Right lobe of liver (tissue), 6 donors: ENCODE measurements around the gene BOC. TPM values are rescaled to one million over a fixed set of nuclear protein-coding genes. Genes with fewer than 3 reads are reported as not detected.

Source experiments
- ATAC-seq, 4 donors: fragments of 200-7000 bp; cut with Tn5 transposase; one replicate each; pipeline ENCODE4 v1.9.1; 2020; ENCODE audit warnings: mild to moderate bottlenecking in 4 of 4, moderate library complexity in 4 of 4
- DNase-seq, 3 donors: peaks; one replicate each; pipeline ENCODE4 v3.0.0-alpha.2; 2020
- H3K27ac ChIP-seq, 3 donors: fragments of 200-600 bp; one replicate each; pipeline ENCODE4 v1.8.0; 2022
- H3K27me3 ChIP-seq, 2 donors: fragments of 200-600 bp; one replicate each; pipeline ENCODE4 v1.8.0; 2022
- H3K36me3 ChIP-seq, 4 donors: fragments of 200-600 bp; sonication (generic) in 1 of 4; one replicate each; pipeline versions ENCODE4 v1.5.1 to v1.8.0; 2017 to 2022; ENCODE audit warnings: control low read depth in 1 of 4
- H3K4me1 ChIP-seq, 4 donors: fragments of 200-600 bp; sonication (generic) in 1 of 4; one replicate each; pipeline versions ENCODE4 v1.5.1 to v1.8.0; 2017 to 2022; ENCODE audit warnings: control low read depth in 1 of 4
- H3K4me3 ChIP-seq, 3 donors: fragments of 200-600 bp; one replicate each; pipeline ENCODE4 v1.8.0; 2022
- H3K9me3 ChIP-seq, 4 donors: fragments of 200-600 bp; sonication (generic) in 1 of 4; one replicate each; pipeline versions ENCODE4 v1.5.1 to v1.8.0; 2017 to 2022; ENCODE audit warnings: control low read depth in 1 of 4
- CTCF ChIP-seq, 4 donors: fragments of 200-600 bp in 3 of 4; fragments of 450-650 bp in 1 of 4; IDR thresholded peaks; one replicate each; pipeline versions ENCODE4 v1.5.1 to v1.8.0; 2016 to 2022; ENCODE audit warnings: antibody characterized with exemption in 4 of 4, mild to moderate bottlenecking in 2 of 4
- POLR2A ChIP-seq: fragments of 450-650 bp; IDR thresholded peaks from one replicate; pipeline ENCODE4 v1.6.1; 2017; ENCODE audit warnings: antibody characterized with exemption, mild to moderate bottlenecking
- WGBS: methylation state at CpG from one replicate; pipeline ENCODE4 v1.1.6; 2018; ENCODE audit warnings: low coverage, low lambda C conversion rate; ENCODE audit not compliant: insufficient coverage; ENCODE audit errors: missing lambda C conversion rate; 5-methylcytosine and 5-hydroxymethylcytosine counted together
- intact Hi-C, 2 donors: fragments of 100-400 bp; cut with DNase I; formaldehyde crosslinking; loops; one replicate each; pipeline versions ENCODE4 v1.11.2 to v1.14.1; 2022
- total RNA-seq, 6 experiments: library from RNA; depleted of rRNA in 2 of 6; stranded (reverse); fragments of >200 nt in 2 of 6; fragmentation: NEBNext Ultra II Directional in 3 of 6; extraction: Animal tissue kit (Norgen Biotek cat#: 25700) in 3 of 6; gene quantifications; one replicate each; pipeline versions ENCODE4 v1.1.0 to v1.2.4, GENCODE V29; 2016 to 2023
- donor health status: DM: no; HTN: yes; CAD: no.
- donor health status: DM: no; HTN: no; CAD: no.
- donor health status: DM: no; HTN: no; CAD: no.
- donor health status: DM: no; HTN: yes; CAD: no.
- donor health status: DM: no; HTN: yes; CAD: no.

Gene BOC
- total RNA-seq, 6 experiments from 2014 or later = 0.22 to 0.86 (median 0.49) TPM

- no peaks in the 10 kb centered on the region for H3K27me3 ChIP-seq
- ATAC-seq (no peak), DNase-seq (no peak)
- WGBS = 78% methylated on average over 1 of the region's 1 CpG
- no peaks in the 10 kb centered on the region for H3K36me3 ChIP-seq
- TF ChIP-seq POLR2A (no peak), CTCF (IDR thresholded peaks at IDR 0.05) (no peak)
- H3K4me1 ChIP-seq = no peaks in the 10 kb centered on the region
- no peaks in the 10 kb centered on the region for H3K9me3 ChIP-seq
- no peak overlapping the region for H3K27ac ChIP-seq
- intact Hi-C loops = no loop called here
- no peak overlapping the region for H3K4me3 ChIP-seq
Observed at GRCh38 chr3:113310960-113311359, 99.6 kb downstream of the BOC start.

- no peaks in the 10 kb centered on the region for H3K9me3 ChIP-seq
- H3K27me3 ChIP-seq = no peaks in the 10 kb centered on the region
- no peaks in the 10 kb centered on the region for H3K4me1 ChIP-seq
- WGBS = 90% methylated on average over 2 of the region's 3 CpGs
- ATAC-seq (no peak), DNase-seq (no peak)
- H3K4me3 ChIP-seq = no peak overlapping the region
- intact Hi-C loops = no loop called here
- no peak overlapping the region for H3K27ac ChIP-seq
- H3K36me3 ChIP-seq = no peaks in the 10 kb centered on the region
- no peak for TF ChIP-seq CTCF (IDR thresholded peaks at IDR 0.05)
- TF ChIP-seq POLR2A = no peak
Observed at GRCh38 chr3:113312416-113312815, 101.1 kb downstream of the BOC start.

GRCh38 chr3:113314923-113315322 is 103.6 kb downstream of the BOC start:
- H3K4me3 ChIP-seq = no peak overlapping the region
- WGBS = 93% methylated on average over 2 of the region's 2 CpGs
- DNase-seq (no peak), ATAC-seq (no peak)
- intact Hi-C loops = no loop called here
- TF ChIP-seq CTCF (IDR thresholded peaks at IDR 0.05) = no peak
- TF ChIP-seq POLR2A = no peak
- no peak overlapping the region for H3K27ac ChIP-seq
- no peaks in the 10 kb centered on the region for H3K9me3 ChIP-seq
- H3K27me3 ChIP-seq = no peaks in the 10 kb centered on the region
- no peaks in the 10 kb centered on the region for H3K4me1 ChIP-seq
- H3K36me3 ChIP-seq = no peaks in the 10 kb centered on the region

GRCh38 chr3:113329757-113330156 is 118.4 kb downstream of the BOC start:
- TF ChIP-seq CTCF (IDR thresholded peaks at IDR 0.05) (no peak), POLR2A (no peak)
- no peaks in the 10 kb centered on the region for H3K9me3 ChIP-seq
- intact Hi-C loops = no loop called here
- no peak for ATAC-seq
- H3K27ac ChIP-seq = no peak overlapping the region
- H3K27me3 ChIP-seq = no peaks in the 10 kb centered on the region
- 69% methylated on average over 2 of the region's 2 CpGs for WGBS
- no peak for DNase-seq
- no peaks in the 10 kb centered on the region for H3K36me3 ChIP-seq
- no peak overlapping the region for H3K4me3 ChIP-seq
- no peaks in the 10 kb centered on the region for H3K4me1 ChIP-seq

- no peaks in the 10 kb centered on the region for H3K9me3 ChIP-seq
- no peak overlapping the region for H3K4me3 ChIP-seq
- no peak for TF ChIP-seq POLR2A
- TF ChIP-seq CTCF (IDR thresholded peaks at IDR 0.05) = no peak
- no peak overlapping the region for H3K27ac ChIP-seq
- H3K36me3 ChIP-seq = no peaks in the 10 kb centered on the region
- DNase-seq (no peak), ATAC-seq (no peak)
- WGBS = 61% methylated on average over 2 of the region's 2 CpGs
- intact Hi-C loops = no loop called here
- H3K27me3 ChIP-seq = no peaks in the 10 kb centered on the region
- no peaks in the 10 kb centered on the region for H3K4me1 ChIP-seq
Observed at GRCh38 chr3:113330742-113331141, 119.4 kb downstream of the BOC start.
